Spleen (tissue), 7 donors: ENCODE data around the gene SKI.

ENCODE experiments used
- POLR2AphosphoS5 ChIP-seq, 3 donors: sonication (generic); formaldehyde crosslinking; IDR thresholded peaks; one replicate each; pipeline ENCODE4 v1.5.1; 2017; ENCODE audit warnings: antibody characterized with exemption in 3 of 3
- TF ChIP-seq, protein P1 (sequence below), 11 experiments: fragments of 200-600 bp in 7 of 11; fragments of 450-650 bp in 4 of 11; sonication (generic) in 4 of 11; IDR thresholded peaks in 8 of 11; conservative IDR thresholded peaks in 3 of 11; 1 replicate in 7 of 11; 2 replicates in 4 of 11; pipeline versions ENCODE4 v1.4.0 to v1.8.0; 2016 to 2021; ENCODE audit warnings: antibody characterized with exemption in 11 of 11, inconsistent platforms in 4 of 11, mild to moderate bottlenecking in 1 of 11
- donor health status: DM: no; HTN: no; CAD: no; lungs with moderate emphysema.
- donor health status: DM: no; HTN: no; CAD: no.
- donor health status: DM: no; HTN: no; CAD: no.

DNA sequence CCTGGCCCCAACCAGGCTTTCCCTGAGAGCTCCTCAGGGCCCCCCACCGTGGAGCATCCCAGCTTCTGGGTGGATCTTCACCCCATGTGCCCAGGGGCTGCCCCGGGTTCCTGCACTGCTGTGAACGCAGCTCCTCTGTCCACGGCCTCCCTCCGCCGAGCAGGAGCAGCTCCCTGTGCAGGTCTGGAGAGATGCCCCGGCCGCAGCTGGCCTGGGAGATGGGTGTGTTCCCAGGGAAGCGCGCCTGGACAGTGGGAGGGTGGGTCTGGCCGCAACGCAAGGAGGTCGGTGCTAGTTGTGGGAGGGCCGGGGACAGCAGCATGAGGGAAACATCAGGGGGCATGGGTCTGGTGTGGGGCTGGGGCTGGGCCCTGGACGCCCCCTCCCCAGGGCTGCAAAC lies 91.9 kb downstream of the SKI start:
- TF ChIP-seq, protein P1, sequence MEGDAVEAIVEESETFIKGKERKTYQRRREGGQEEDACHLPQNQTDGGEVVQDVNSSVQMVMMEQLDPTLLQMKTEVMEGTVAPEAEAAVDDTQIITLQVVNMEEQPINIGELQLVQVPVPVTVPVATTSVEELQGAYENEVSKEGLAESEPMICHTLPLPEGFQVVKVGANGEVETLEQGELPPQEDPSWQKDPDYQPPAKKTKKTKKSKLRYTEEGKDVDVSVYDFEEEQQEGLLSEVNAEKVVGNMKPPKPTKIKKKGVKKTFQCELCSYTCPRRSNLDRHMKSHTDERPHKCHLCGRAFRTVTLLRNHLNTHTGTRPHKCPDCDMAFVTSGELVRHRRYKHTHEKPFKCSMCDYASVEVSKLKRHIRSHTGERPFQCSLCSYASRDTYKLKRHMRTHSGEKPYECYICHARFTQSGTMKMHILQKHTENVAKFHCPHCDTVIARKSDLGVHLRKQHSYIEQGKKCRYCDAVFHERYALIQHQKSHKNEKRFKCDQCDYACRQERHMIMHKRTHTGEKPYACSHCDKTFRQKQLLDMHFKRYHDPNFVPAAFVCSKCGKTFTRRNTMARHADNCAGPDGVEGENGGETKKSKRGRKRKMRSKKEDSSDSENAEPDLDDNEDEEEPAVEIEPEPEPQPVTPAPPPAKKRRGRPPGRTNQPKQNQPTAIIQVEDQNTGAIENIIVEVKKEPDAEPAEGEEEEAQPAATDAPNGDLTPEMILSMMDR (IDR thresholded peaks at IDR 0.05 in 8 of 11, conservative IDR thresholded peaks at IDR 0.05 in 3 of 11) = no peak
- no peak for TF ChIP-seq POLR2AphosphoS5 (IDR thresholded peaks at IDR 0.05)
